Activated T-helper 17 cell treated with anti-CD3 and anti-CD28 coated beads, Interleukin-2, amount 50 U/mL, for 72 hours (primary cell): ENCODE data around the gene BIRC3. TPM values are rescaled to one million over a fixed set of nuclear protein-coding genes. Genes with fewer than 3 reads are reported as not detected.

Experiments
- ATAC-seq: fragments of 150-1000 bp; cut with Tn5 transposase; replicated peaks from 2 replicates; pipeline ENCODE4 v1.10.0; 2021; ENCODE audit warnings: mild to moderate bottlenecking, moderate library complexity
- H3K27ac Mint-ChIP-seq: one replicate; pipeline ENCODE4 v1.8.0; 2022; ENCODE audit warnings: mixed read lengths
- H3K27me3 Mint-ChIP-seq: one replicate; pipeline ENCODE4 v1.8.0; 2022; ENCODE audit warnings: mixed read lengths
- H3K36me3 Mint-ChIP-seq: one replicate; pipeline ENCODE4 v1.8.0; 2022; ENCODE audit warnings: low read depth, mild to moderate bottlenecking, mixed read lengths
- H3K4me1 Mint-ChIP-seq: one replicate; pipeline ENCODE4 v1.8.0; 2022; ENCODE audit warnings: mixed read lengths
- H3K4me3 Mint-ChIP-seq: one replicate; pipeline ENCODE4 v1.8.0; 2022; ENCODE audit warnings: mild to moderate bottlenecking, mixed read lengths
- H3K9me3 Mint-ChIP-seq: one replicate; pipeline ENCODE4 v1.8.0; 2022; ENCODE audit warnings: mixed read lengths
- total RNA-seq, 2 donors: library from RNA; stranded (reverse); gene quantifications; one replicate each; pipeline ENCODE4 v1.2.3, GENCODE V29; 2022

Gene BIRC3
- total RNA-seq, 2 donors from 2014 or later = 124 to 355 TPM

DNA sequence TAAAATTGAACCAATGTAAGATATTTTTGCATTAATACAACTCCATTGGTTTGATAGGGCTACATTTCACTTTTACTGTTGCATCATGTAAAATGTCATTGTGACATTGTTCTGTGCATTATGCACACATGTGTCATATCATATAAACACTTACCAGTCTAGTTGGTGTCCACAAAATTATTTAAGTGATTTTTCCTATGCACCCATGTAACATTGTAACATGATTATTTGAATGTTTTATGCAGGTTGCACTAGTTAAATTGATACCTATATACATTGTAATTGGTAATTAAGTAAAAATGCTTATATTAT, 9.6 kb upstream of the BIRC3 start:
- H3K27ac Mint-ChIP-seq = peak overlapping the region; percentile 74
- peaks cover 39% of the 10 kb centered on the region for H3K4me1 Mint-ChIP-seq
- H3K27me3 Mint-ChIP-seq = no peaks in the 10 kb centered on the region
- H3K36me3 Mint-ChIP-seq = no peaks in the 10 kb centered on the region
- peaks cover 5% of the 10 kb centered on the region for H3K9me3 Mint-ChIP-seq
- ATAC-seq = no peak
- peak overlapping the region; percentile 88 for H3K4me3 Mint-ChIP-seq

DNA sequence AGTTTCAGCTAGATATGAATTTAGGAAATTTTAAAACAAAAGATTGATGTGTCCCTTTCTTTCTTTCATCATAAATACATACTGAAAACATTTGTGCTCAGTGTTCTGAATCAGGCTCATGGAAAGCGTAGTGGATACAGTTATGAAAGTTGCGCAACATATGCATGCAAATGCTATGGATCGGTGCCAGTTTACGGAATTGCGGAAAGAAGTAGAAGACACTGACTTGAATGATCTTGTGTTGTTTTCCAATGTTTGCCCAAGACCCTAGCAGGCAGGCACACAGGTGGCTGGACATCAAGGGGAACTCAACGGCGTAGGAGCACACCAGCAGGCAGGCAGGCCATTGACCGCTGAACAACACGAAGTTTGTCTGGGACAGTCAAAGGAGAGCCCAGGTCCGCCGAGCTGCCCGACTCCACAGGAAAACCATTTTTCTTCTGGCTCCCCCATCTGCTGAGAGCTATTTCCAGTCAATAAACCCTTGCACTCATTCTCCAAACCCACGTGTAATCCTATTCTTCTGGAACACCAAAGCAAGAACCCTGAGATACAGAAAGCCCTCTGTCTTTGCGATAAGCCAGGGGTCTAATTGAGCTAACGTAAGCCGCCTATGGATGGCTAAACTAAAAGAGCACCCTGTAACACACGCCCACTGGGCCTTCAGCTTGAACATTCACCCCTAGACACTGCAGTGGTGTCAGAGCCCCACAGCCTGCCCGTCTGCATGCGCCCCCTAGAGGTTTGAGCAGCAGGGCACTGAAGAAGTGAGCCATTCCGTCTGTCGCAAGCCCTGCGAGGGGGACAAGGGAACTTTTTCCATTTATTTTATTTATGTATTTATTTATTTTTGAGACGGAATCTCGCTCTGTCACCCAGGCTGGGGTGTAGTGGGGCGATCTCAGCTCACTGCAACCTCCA, 7.4 kb upstream of the BIRC3 start:
- no peak overlapping the region for H3K4me3 Mint-ChIP-seq
- H3K27me3 Mint-ChIP-seq = no peaks in the 10 kb centered on the region
- H3K36me3 Mint-ChIP-seq = no peaks in the 10 kb centered on the region
- no peaks in the 10 kb centered on the region for H3K9me3 Mint-ChIP-seq
- H3K27ac Mint-ChIP-seq = no peak overlapping the region
- peaks cover 35% of the 10 kb centered on the region for H3K4me1 Mint-ChIP-seq
- ATAC-seq = no peak

DNA sequence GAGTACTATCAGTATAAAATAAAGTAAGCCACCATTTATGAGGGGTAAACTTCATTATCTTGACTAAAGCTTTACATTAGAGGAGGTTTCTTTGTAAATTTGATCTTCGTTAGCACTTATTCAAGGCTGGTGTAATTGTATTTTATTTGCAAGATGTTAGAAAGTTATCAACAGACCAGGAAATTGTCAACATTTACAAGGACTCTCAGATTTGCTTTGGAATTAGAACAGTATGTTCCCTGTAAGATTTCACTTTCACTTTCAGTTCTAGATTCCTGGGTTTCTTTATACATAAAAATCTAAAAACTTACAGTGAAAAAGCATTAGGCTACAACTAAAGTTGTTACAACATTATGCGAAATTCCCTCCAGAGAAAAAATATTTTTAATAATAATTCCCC, 4.6 kb upstream of the BIRC3 start:
- H3K4me1 Mint-ChIP-seq = peaks cover 25% of the 10 kb centered on the region
- H3K36me3 Mint-ChIP-seq = peaks cover 8% of the 10 kb centered on the region
- H3K4me3 Mint-ChIP-seq = peak overlapping the region; percentile 99
- H3K27me3 Mint-ChIP-seq = no peaks in the 10 kb centered on the region
- peak overlapping the region; percentile 97 for H3K27ac Mint-ChIP-seq
- H3K9me3 Mint-ChIP-seq = no peaks in the 10 kb centered on the region
- no peak for ATAC-seq

DNA sequence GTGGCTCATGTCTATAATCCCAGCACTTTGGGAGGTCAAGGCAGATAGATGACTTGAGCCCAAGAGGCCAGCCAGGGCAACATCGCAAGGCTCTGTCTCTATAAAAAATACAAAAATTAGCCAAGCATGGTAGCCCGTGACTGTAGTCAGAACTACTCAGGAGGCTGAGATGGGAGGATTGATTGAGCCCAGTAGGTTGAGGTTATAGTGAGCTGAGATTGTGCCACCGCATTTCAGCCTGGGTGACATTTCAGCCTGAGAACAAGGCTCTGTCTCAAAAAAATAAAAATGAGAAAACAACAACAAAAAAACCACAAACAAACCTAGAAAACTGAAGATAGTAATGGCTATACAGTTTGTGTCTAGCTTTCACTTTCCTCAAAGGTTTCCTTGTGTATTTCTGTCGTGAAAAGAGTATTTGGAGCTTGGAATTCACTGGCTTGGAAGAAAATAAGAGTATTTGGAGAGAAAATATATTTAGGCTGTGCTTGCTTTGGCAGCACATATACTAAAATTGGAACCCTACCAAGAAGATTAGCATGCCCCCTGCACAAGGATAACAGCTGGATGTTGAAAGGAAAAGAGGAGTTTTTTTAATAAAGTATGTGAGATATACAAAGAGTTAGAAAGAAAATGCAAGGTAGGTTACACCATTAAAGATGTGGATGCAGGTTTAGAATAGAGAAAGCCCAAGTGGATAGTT, 3.9 kb upstream of the BIRC3 start:
- no peaks in the 10 kb centered on the region for H3K27me3 Mint-ChIP-seq
- peaks cover 22% of the 10 kb centered on the region for H3K4me1 Mint-ChIP-seq
- peak overlapping the region; percentile 99 for H3K4me3 Mint-ChIP-seq
- H3K9me3 Mint-ChIP-seq = no peaks in the 10 kb centered on the region
- no peak for ATAC-seq
- H3K36me3 Mint-ChIP-seq = peaks cover 15% of the 10 kb centered on the region
- H3K27ac Mint-ChIP-seq = peak overlapping the region; percentile 97

DNA sequence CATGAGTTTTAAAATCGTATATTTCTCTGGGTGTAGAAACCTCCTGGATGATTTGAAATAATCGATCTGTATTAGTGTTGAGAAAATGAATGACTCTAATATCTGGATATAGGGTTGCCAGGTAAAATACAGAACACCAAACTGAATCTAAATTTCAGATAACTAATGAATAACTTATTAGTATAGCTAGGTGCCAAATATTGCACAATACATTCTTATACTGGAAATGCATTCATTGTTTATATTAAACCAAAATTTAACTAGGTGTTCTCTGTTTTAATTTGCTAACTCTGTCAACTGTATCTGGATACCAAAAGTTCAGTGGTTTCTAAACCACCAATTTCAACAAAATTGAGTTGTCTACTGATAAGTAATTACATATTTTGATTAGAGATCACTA, 2.5 kb upstream of the BIRC3 start:
- H3K36me3 Mint-ChIP-seq = peaks cover 29% of the 10 kb centered on the region

DNA sequence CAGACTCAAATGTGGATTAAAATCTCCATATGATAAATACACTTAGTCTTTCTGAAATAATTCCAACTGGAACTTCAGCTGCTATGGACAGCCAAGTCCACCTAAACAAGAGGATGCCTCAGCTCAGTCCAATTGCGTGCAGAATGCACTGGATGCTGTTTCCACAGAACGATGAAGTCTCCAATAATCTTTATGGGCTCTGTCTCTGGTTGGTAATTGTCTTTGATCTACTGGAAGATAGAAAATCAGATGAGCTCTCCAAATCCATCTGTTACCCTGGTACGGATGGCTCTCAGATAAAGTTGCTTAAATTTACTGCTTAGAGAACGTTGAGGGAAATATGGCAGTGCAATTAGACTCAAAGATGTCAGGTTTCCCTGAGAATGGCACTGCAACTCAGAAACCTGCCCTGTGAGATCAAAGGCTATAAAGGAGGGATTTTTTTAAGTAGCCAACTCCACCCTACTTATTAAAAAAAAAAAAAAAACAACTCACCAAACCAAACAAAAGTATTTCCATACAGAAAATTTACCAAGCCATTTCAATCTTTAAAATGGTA, 859 bp upstream of the BIRC3 start:
- H3K4me1 Mint-ChIP-seq = peaks cover 23% of the 10 kb centered on the region
- H3K27ac Mint-ChIP-seq = peak overlapping the region; percentile 97
- H3K9me3 Mint-ChIP-seq = no peaks in the 10 kb centered on the region
- ATAC-seq = no peak
- H3K36me3 Mint-ChIP-seq = peaks cover 46% of the 10 kb centered on the region
- H3K4me3 Mint-ChIP-seq = peak overlapping the region; percentile 99
- H3K27me3 Mint-ChIP-seq = no peaks in the 10 kb centered on the region

More for the DNA sequence above, 2.5 kb upstream of the BIRC3 start:
- no peak for ATAC-seq
- Mint-ChIP-seq H3K27ac (peak overlapping the region; percentile 97), H3K4me1 (peaks cover 20% of the 10 kb centered on the region), H3K27me3 (no peaks in the 10 kb centered on the region), H3K4me3 (peak overlapping the region; percentile 99), H3K9me3 (no peaks in the 10 kb centered on the region)

DNA sequence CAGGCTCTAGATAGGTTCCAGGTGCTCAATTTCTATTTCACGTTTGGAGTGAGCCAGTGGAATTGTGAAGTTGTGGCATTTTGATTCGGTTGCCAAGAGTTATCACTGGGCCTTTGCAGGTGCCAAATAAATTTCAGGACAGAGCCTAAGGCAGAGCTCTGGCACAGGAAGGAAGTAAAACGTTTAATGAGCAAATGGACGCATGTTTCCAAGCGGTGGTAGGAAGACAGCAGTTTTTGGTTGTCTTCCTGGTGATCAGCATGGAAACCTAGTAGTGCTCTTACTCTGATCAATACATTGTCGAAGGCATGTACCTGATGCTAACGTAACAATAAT, 452 bp downstream of the BIRC3 start:
- Mint-ChIP-seq H3K9me3 (no peaks in the 10 kb centered on the region), H3K4me3 (peak overlapping the region; percentile 99), H3K36me3 (peaks cover 59% of the 10 kb centered on the region), H3K27me3 (no peaks in the 10 kb centered on the region), H3K27ac (peak overlapping the region; percentile 97), H3K4me1 (peaks cover 30% of the 10 kb centered on the region)
- peak; percentile 2 for ATAC-seq

DNA sequence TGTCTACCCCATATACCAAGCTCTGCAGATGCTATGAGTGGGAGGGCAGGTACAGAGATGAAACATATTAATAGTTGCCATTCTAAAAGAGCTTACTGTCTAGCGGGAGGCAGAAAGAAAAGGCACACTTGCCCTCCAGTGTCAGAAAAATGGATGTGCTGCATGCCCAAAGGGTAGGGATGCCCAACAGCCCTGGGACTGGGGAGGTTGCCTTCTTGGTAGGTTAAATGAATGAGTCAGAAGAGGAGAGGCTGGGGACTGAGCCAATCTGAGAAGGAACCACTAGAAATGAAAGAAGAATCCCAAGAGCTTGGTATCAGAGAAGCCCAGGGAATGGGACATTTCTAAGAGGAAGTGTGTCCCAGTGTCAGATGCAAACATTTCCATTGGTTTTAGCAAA, 1.2 kb downstream of the BIRC3 start:
- peak overlapping the region; percentile 97 for H3K27ac Mint-ChIP-seq
- H3K36me3 Mint-ChIP-seq = peaks cover 66% of the 10 kb centered on the region
- no peaks in the 10 kb centered on the region for H3K27me3 Mint-ChIP-seq
- no peaks in the 10 kb centered on the region for H3K9me3 Mint-ChIP-seq
- peak overlapping the region; percentile 99 for H3K4me3 Mint-ChIP-seq
- peak; percentile 35 for ATAC-seq
- H3K4me1 Mint-ChIP-seq = peaks cover 24% of the 10 kb centered on the region

DNA sequence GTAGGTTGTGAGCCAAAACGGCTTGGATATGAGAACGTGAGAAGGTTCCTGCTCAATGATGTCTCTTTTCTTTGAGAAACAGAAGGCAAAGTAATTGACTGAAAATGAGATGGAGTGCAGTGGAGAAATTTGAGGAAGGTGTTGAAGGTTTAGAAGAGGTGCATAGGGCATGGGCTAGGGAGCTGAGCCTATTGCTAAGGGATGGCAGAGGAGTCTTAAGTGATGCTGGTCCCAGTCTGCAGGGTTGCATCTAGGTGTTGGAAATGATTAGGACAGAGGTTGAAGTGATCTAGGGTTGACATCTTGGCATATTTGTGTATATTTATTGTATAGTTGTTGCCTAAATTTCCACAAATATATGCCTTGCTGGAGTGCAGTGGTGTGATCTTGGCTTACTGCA, 2.3 kb downstream of the BIRC3 start:
- Mint-ChIP-seq H3K36me3 (peaks cover 77% of the 10 kb centered on the region), H3K9me3 (no peaks in the 10 kb centered on the region), H3K27ac (peak overlapping the region; percentile 97), H3K27me3 (no peaks in the 10 kb centered on the region), H3K4me1 (peaks cover 22% of the 10 kb centered on the region), H3K4me3 (peak overlapping the region; percentile 99)
- no peak for ATAC-seq

DNA sequence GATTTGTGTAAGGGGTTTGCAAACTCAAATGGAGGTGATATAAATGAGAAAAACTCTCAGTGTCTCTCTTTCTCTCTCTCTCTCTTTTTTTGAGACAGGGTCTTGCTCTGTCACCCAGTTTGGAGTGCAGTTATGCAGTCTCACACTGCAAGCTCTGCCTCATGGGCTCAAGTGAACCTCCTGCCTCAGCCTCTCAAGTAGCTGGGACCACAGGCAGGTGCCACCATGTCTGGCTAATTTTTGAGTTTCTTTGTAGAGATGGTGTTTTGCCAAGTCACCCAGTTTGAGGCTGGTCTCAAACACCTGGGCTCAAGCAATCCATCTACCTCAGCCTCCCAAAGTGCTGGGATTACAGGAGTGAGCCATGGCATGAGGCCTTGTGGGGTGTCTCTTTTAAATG, 2.9 kb downstream of the BIRC3 start:
- Mint-ChIP-seq H3K9me3 (no peaks in the 10 kb centered on the region), H3K27me3 (no peaks in the 10 kb centered on the region), H3K4me3 (peak overlapping the region; percentile 99), H3K36me3 (peaks cover 83% of the 10 kb centered on the region), H3K27ac (peak overlapping the region; percentile 97), H3K4me1 (peaks cover 26% of the 10 kb centered on the region)
- no peak for ATAC-seq

DNA sequence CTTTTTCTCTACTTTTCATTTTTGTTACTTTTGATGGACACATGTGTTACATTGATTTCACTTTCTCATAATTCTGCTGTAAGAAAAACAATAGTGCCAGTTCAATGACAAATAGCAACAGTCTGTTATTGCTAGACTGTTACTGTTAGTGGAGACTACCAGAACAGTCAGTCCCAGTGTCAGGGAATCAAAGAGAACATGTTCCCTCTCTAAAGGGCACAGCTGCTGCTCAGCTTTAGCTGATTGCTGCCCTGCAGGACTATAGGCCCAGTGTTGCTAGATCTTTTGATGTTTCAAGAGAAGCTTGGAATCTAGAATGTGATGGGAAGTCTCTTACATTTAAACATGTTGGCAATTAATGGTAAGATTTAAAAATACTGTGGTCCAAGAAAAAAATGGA, 3.4 kb downstream of the BIRC3 start:
- H3K4me1 Mint-ChIP-seq = peaks cover 24% of the 10 kb centered on the region
- H3K9me3 Mint-ChIP-seq = no peaks in the 10 kb centered on the region
- no peaks in the 10 kb centered on the region for H3K27me3 Mint-ChIP-seq
- ATAC-seq = no peak
- peaks cover 88% of the 10 kb centered on the region for H3K36me3 Mint-ChIP-seq
- H3K27ac Mint-ChIP-seq = peak overlapping the region; percentile 97
- peak overlapping the region; percentile 99 for H3K4me3 Mint-ChIP-seq

DNA sequence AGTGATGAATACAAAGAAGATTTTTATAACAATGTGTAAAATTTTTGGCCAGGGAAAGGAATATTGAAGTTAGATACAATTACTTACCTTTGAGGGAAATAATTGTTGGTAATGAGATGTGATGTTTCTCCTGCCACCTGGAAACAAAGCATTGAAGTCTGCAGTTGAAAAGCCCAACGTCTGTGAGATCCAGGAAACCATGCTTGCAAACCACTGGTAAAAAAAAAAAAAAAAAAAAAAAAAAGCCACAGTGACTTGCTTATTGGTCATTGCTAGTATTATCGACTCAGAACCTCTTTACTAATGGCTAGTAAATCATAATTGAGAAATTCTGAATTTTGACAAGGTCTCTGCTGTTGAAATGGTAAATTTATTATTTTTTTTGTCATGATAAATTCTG, 5.3 kb downstream of the BIRC3 start:
- Mint-ChIP-seq H3K9me3 (no peaks in the 10 kb centered on the region), H3K27ac (peak overlapping the region; percentile 67), H3K4me3 (peak overlapping the region; percentile 99), H3K4me1 (peaks cover 17% of the 10 kb centered on the region), H3K36me3 (peaks cover 100% of the 10 kb centered on the region), H3K27me3 (no peaks in the 10 kb centered on the region)
- no peak for ATAC-seq

DNA sequence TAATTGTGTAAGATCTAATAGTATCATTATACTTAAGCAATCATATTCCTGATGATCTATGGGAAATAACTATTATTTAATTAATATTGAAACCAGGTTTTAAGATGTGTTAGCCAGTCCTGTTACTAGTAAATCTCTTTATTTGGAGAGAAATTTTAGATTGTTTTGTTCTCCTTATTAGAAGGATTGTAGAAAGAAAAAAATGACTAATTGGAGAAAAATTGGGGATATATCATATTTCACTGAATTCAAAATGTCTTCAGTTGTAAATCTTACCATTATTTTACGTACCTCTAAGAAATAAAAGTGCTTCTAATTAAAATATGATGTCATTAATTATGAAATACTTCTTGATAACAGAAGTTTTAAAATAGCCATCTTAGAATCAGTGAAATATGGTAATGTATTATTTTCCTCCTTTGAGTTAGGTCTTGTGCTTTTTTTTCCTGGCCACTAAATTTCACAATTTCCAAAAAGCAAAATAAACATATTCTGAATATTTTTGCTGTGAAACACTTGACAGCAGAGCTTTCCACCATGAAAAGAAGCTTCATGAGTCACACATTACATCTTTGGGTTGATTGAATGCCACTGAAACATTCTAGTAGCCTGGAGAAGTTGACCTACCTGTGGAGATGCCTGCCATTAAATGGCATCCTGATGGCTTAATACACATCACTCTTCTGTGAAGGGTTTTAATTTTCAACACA, 6.4 kb downstream of the BIRC3 start:
- Mint-ChIP-seq H3K4me3 (peak overlapping the region; percentile 47), H3K4me1 (peaks cover 17% of the 10 kb centered on the region)

DNA sequence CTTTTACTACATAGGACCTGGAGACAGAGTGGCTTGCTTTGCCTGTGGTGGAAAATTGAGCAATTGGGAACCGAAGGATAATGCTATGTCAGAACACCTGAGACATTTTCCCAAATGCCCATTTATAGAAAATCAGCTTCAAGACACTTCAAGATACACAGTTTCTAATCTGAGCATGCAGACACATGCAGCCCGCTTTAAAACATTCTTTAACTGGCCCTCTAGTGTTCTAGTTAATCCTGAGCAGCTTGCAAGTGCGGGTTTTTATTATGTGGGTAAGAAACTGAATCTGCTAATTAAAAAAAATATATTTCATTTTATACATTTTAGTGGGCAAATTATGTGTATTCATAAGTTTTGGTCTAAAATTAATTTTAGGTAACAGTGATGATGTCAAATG, 7.8 kb downstream of the BIRC3 start:
- Mint-ChIP-seq H3K9me3 (no peaks in the 10 kb centered on the region), H3K4me3 (peak overlapping the region; percentile 47), H3K27ac (peak overlapping the region; percentile 62), H3K27me3 (no peaks in the 10 kb centered on the region), H3K36me3 (peaks cover 100% of the 10 kb centered on the region), H3K4me1 (peaks cover 17% of the 10 kb centered on the region)
- ATAC-seq = no peak

More for the DNA sequence above, 6.4 kb downstream of the BIRC3 start:
- peak overlapping the region; percentile 62 for H3K27ac Mint-ChIP-seq
- peaks cover 100% of the 10 kb centered on the region for H3K36me3 Mint-ChIP-seq
- no peaks in the 10 kb centered on the region for H3K9me3 Mint-ChIP-seq
- H3K27me3 Mint-ChIP-seq = no peaks in the 10 kb centered on the region
- no peak for ATAC-seq
